Activated CD8-positive, alpha-beta memory T cell treated with anti-CD3 and anti-CD28 coated beads for 24 hours (primary cell): ENCODE data around the gene DKKL1.

Source experiments
- DNase-seq: peaks from one replicate; pipeline ENCODE4 v3.0.0-alpha.2; 2020

Gene DKKL1

GRCh38 chr19:49396738-49397505, 33.2 kb downstream of the DKKL1 start:
- DNase-seq = no peak

- no peak for DNase-seq
These were observed 34.4 kb downstream of the DKKL1 start for GRCh38 chr19:49398001-49398615.

- no peak for DNase-seq
These were observed 35.3 kb downstream of the DKKL1 start for GRCh38 chr19:49398931-49399330.

GRCh38 chr19:49400029-49400428, 36.4 kb downstream of the DKKL1 start:
- no peak for DNase-seq

- no peak for DNase-seq
These were observed 39.9 kb downstream of the DKKL1 start for GRCh38 chr19:49403404-49404187.

- no peak for DNase-seq
These were observed 43.4 kb downstream of the DKKL1 start for GRCh38 chr19:49407079-49407478.

- DNase-seq = no peak
These were observed 43.9 kb downstream of the DKKL1 start for GRCh38 chr19:49407482-49408015.

- no peak for DNase-seq
These were observed 45.3 kb downstream of the DKKL1 start for GRCh38 chr19:49408816-49409440.

GRCh38 chr19:49409441-49410029, 45.9 kb downstream of the DKKL1 start:
- DNase-seq = no peak

- DNase-seq = no peak
These were observed 48.1 kb downstream of the DKKL1 start for GRCh38 chr19:49411681-49412326.

- no peak for DNase-seq
These were observed 49.7 kb downstream of the DKKL1 start for GRCh38 chr19:49413348-49413747.

GRCh38 chr19:49414256-49414655, 50.6 kb downstream of the DKKL1 start:
- no peak for DNase-seq

- no peak for DNase-seq
These were observed 51.6 kb downstream of the DKKL1 start for GRCh38 chr19:49415102-49415809.

GRCh38 chr19:49415810-49416200, 52.1 kb downstream of the DKKL1 start:
- DNase-seq = no peak

GRCh38 chr19:49417088-49417487, 53.4 kb downstream of the DKKL1 start:
- DNase-seq = no peak

GRCh38 chr19:49418511-49418910, 54.8 kb downstream of the DKKL1 start:
- DNase-seq = no peak

- no peak for DNase-seq
These were observed 55.5 kb downstream of the DKKL1 start for GRCh38 chr19:49419173-49419572.

- no peak for DNase-seq
These were observed 56.5 kb downstream of the DKKL1 start for GRCh38 chr19:49420227-49420626.

GRCh38 chr19:49421039-49421877, 57.6 kb downstream of the DKKL1 start:
- no peak for DNase-seq

- no peak for DNase-seq
These were observed 58.2 kb downstream of the DKKL1 start for GRCh38 chr19:49421878-49422202.
